Measurements from ENCODE around the gene RITA1. TPM values are rescaled to one million over a fixed set of nuclear protein-coding genes. Genes with fewer than 3 reads are reported as not detected.

Gene RITA1
- total RNA-seq, 1 donor from 2014 or later, result 19.9 TPM

- H3K4me3 Mint-ChIP-seq (ENCODE audit: unreplicated experiment), result no peak overlapping the region
- H3K36me3 Mint-ChIP-seq (ENCODE audit: unreplicated experiment), result peaks cover 27% of the 10 kb centered on the region
- TF ChIP-seq CTCF (IDR thresholded peaks at IDR 0.05), result no peak
- H3K9me3 Mint-ChIP-seq (ENCODE audit: unreplicated experiment), result no peaks in the 10 kb centered on the region
- H3K27me3 Mint-ChIP-seq (ENCODE audit: unreplicated experiment), result no peaks in the 10 kb centered on the region
- H3K27ac Mint-ChIP-seq (ENCODE audit: unreplicated experiment), result peak overlapping the region; percentile 47
- DNase-seq (ENCODE audit: extremely low spot score, unreplicated experiment), result no peak
- H3K4me1 Mint-ChIP-seq (ENCODE audit: unreplicated experiment), result peaks cover 77% of the 10 kb centered on the region
Measured at GRCh38 chr12:113236539-113237399, 51.2 kb downstream of the RITA1 start.

DNA sequence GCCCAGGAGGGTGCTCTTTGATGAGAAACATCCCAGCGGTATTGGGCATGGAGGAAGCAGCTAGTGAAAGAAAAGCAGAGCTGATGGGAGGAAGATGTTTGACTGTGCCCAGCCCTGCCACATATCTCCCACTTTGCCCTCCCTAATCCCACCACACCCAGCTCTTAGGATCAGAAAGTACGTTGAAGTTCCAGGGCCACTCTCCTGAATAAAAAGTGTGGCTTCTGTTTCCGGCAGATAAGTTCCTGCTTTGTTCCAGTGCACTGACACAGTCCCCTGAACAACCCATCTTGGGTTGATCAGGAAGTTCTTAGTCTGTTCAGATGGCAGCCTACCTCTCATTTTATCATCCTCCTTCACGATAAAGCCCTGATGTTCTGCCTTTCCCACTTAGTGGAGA, 52.2 kb downstream of the RITA1 start:
- DNase-seq (ENCODE audit: extremely low spot score, unreplicated experiment), result no peak
- Mint-ChIP-seq H3K36me3 (ENCODE audit: unreplicated experiment) (peaks cover 23% of the 10 kb centered on the region), H3K4me1 (ENCODE audit: unreplicated experiment) (peaks cover 77% of the 10 kb centered on the region), H3K4me3 (ENCODE audit: unreplicated experiment) (no peak overlapping the region), H3K27me3 (ENCODE audit: unreplicated experiment) (no peaks in the 10 kb centered on the region), H3K27ac (ENCODE audit: unreplicated experiment) (peak overlapping the region; percentile 23), H3K9me3 (ENCODE audit: unreplicated experiment) (no peaks in the 10 kb centered on the region)
- no peak for TF ChIP-seq CTCF (IDR thresholded peaks at IDR 0.05)

DNA sequence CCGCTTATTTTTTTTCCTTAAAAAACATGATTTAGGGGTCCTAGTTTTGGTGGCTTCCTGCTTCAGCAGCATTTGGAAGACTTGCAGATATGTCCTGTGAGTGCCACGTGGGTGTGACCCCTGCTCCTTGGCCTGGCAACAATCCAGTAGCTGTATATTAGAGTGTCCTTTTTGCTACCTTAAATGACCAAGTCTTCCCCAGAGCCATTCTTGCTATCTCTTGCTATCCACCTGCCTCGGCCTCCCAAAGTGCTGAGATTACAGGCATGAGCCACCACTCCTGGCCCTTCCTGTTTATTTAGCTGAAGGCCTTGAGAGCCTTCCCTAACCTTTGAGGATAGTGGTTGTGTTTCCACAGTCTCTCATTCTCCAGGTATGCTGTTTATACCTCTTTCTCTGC, 52.8 kb downstream of the RITA1 start:
- peaks cover 74% of the 10 kb centered on the region for H3K4me1 Mint-ChIP-seq (ENCODE audit: unreplicated experiment)

DNA sequence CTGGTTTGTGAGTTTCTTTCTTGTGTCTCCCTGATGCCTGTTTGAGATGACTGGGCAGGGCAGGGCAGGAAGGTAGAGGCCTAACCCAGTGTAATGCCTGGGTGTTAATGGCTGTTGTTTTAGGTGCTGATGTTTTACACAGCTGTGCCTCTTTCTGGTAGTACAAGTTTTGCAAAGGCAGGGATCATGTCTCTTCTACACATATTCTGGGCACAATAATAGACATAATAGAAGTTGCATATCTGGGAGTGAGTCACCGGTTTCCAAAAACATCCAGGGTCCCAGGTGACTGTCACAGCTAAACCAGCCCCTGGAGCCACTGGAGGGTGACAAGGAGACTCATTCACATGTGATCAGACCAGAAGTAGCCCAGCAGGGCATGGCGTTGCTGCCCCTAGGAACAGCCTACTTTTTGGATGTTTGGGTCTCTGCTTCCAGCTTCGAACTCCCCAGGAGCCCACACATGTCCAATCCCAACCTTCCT, 53.8 kb downstream of the RITA1 start:
- H3K27me3 Mint-ChIP-seq (ENCODE audit: unreplicated experiment), result no peaks in the 10 kb centered on the region
- no peak overlapping the region for H3K4me3 Mint-ChIP-seq (ENCODE audit: unreplicated experiment)
- TF ChIP-seq CTCF (IDR thresholded peaks at IDR 0.05), result no peak
- peaks cover 18% of the 10 kb centered on the region for H3K36me3 Mint-ChIP-seq (ENCODE audit: unreplicated experiment)
- no peaks in the 10 kb centered on the region for H3K9me3 Mint-ChIP-seq (ENCODE audit: unreplicated experiment)
- H3K4me1 Mint-ChIP-seq (ENCODE audit: unreplicated experiment), result peaks cover 75% of the 10 kb centered on the region
- DNase-seq (ENCODE audit: extremely low spot score, unreplicated experiment), result no peak
- H3K27ac Mint-ChIP-seq (ENCODE audit: unreplicated experiment), result peak overlapping the region; percentile 75

More for the DNA sequence above, 52.8 kb downstream of the RITA1 start:
- Mint-ChIP-seq H3K9me3 (ENCODE audit: unreplicated experiment) (no peaks in the 10 kb centered on the region), H3K27ac (ENCODE audit: unreplicated experiment) (no peak overlapping the region), H3K36me3 (ENCODE audit: unreplicated experiment) (peaks cover 23% of the 10 kb centered on the region), H3K4me3 (ENCODE audit: unreplicated experiment) (no peak overlapping the region), H3K27me3 (ENCODE audit: unreplicated experiment) (no peaks in the 10 kb centered on the region)
- no peak for DNase-seq (ENCODE audit: extremely low spot score, unreplicated experiment)
- TF ChIP-seq CTCF (IDR thresholded peaks at IDR 0.05), result no peak

DNA sequence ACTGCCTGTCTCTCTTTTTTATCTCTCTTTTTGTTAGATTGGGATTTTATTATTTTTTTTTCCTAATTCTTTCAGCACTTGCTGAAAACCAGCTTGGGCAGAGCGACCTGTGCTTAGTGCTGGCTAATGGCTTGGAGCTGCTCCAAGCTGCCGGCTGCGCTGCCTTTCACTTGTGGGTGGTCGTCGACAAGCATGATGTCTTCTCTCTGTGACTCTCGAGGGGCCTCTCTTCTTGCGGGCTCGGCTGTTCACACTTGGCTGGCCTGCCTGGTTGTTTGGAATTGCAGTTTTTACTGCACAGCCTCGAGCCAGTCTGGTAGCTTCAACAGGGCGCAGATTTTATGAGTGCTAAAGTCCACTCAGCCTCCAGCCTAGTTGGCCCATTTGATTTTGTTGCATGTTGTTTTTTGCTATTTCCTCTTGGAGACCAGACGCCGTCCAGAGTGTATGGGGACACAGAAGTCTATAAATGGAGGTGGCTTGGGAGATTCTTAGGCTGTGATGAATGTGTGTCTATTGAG, 54.4 kb downstream of the RITA1 start:
- Mint-ChIP-seq H3K36me3 (ENCODE audit: unreplicated experiment) (peaks cover 16% of the 10 kb centered on the region), H3K9me3 (ENCODE audit: unreplicated experiment) (no peaks in the 10 kb centered on the region), H3K27ac (ENCODE audit: unreplicated experiment) (peak overlapping the region; percentile 75), H3K4me1 (ENCODE audit: unreplicated experiment) (peaks cover 80% of the 10 kb centered on the region), H3K4me3 (ENCODE audit: unreplicated experiment) (no peak overlapping the region), H3K27me3 (ENCODE audit: unreplicated experiment) (no peaks in the 10 kb centered on the region)
- TF ChIP-seq CTCF (IDR thresholded peaks at IDR 0.05), result no peak
- no peak for DNase-seq (ENCODE audit: extremely low spot score, unreplicated experiment)

All from osteocyte (in vitro differentiated cells).